SK-N-SH (cell line): ENCODE results near the gene WDR64. TPM values are rescaled to one million over a fixed set of nuclear protein-coding genes. Genes with fewer than 3 reads are reported as not detected.

Experiments
- CTCF ChIA-PET: fragments of 300-600, 350-600 bp; formaldehyde crosslinking; extraction: SDS; loops from one replicate; lab custom pipeline; 2021; lab: Yijun Ruan, JAX
- POLR2A ChIA-PET: fragments of 350-600 bp; sonication (Branson Sonifier 250); formaldehyde crosslinking; extraction: SDS; loops from one replicate; lab custom pipeline; 2020; ENCODE audit warnings: antibody characterized with exemption, inconsistent platforms; lab: Yijun Ruan, JAX
- DNase-seq: peaks from one replicate; pipeline ENCODE4 v3.0.0; 2012
- H2AFZ ChIP-seq: fragments of 200-600 bp; sonication (generic); 2 replicates; pipeline ENCODE4 v1.8.1; 2016; ENCODE audit warnings: antibody characterized with exemption, mild to moderate bottlenecking, low read depth
- H3F3A ChIP-seq: fragments of 200-600 bp; sonication (generic); replicated peaks from 2 replicates; pipeline ENCODE3; 2016; ENCODE audit warnings: antibody characterized with exemption, mild to moderate bottlenecking; ENCODE audit not compliant: insufficient read depth
- H3K27ac ChIP-seq, 2 experiments: fragments of 200-500 bp in 1 of 2; fragments of 200-600 bp in 1 of 2; sonication (Bioruptor generic) in 1 of 2; sonication (generic), shearing (Covaris generic) in 1 of 2; 2 replicates each; pipeline versions ENCODE4 v1.5.1 to v1.6.1; 2014 to 2016; ENCODE audit warnings: low read depth in 2 of 2, inconsistent platforms in 1 of 2, low read length in 1 of 2, mild to moderate bottlenecking in 1 of 2, mixed read lengths in 1 of 2
- H3K27me3 ChIP-seq: fragments of 200-600 bp; sonication (generic), shearing (Covaris generic); 2 replicates; pipeline ENCODE4 v1.6.1; 2016; ENCODE audit warnings: mixed run types; ENCODE audit not compliant: insufficient read depth
- H3K36me3 ChIP-seq, 2 experiments: fragments of 200-500 bp in 1 of 2; fragments of 200-600 bp in 1 of 2; sonication (Bioruptor generic) in 1 of 2; sonication (generic) in 1 of 2; replicated peaks in 1 of 2; 2 replicates each; pipeline versions ENCODE3 to v1.5.1; 2014 to 2016; ENCODE audit warnings: low read length in 1 of 2, mild to moderate bottlenecking in 1 of 2; ENCODE audit not compliant: insufficient read depth in 2 of 2, control insufficient read depth in 1 of 2
- H3K4me1 ChIP-seq, 2 experiments: fragments of 200-500 bp in 1 of 2; fragments of 200-600 bp in 1 of 2; sonication (Bioruptor generic) in 1 of 2; sonication (generic), shearing (Covaris generic) in 1 of 2; 2 replicates each; pipeline versions ENCODE4 v1.5.1 to v1.6.1; 2014 to 2016; ENCODE audit warnings: low read depth in 1 of 2, low read length in 1 of 2, mixed run types in 1 of 2; ENCODE audit not compliant: insufficient read depth in 2 of 2, control insufficient read depth in 1 of 2
- H3K4me2 ChIP-seq: fragments of 200-600 bp; sonication (generic), shearing (Covaris generic); 2 replicates; pipeline ENCODE4 v1.6.1; 2017; ENCODE audit warnings: mixed run types
- H3K4me3 ChIP-seq, 2 experiments: fragments of 200-500 bp in 1 of 2; fragments of 200-600 bp in 1 of 2; sonication (Bioruptor generic) in 1 of 2; sonication (generic), shearing (Covaris generic) in 1 of 2; 2 replicates each; pipeline versions ENCODE4 v1.5.1 to v1.8.1; 2014 to 2016; ENCODE audit warnings: low read depth in 2 of 2, inconsistent platforms in 1 of 2, low read length in 1 of 2, mild to moderate bottlenecking in 1 of 2, mixed read lengths in 1 of 2, moderate library complexity in 1 of 2
- H3K79me2 ChIP-seq: fragments of 200-600 bp; sonication (generic); 2 replicates; pipeline ENCODE4 v1.8.1; 2017; ENCODE audit warnings: mild to moderate bottlenecking; ENCODE audit not compliant: insufficient read depth
- H3K9ac ChIP-seq: fragments of 200-600 bp; sonication (generic); 2 replicates; pipeline ENCODE4 v1.6.1; 2017; ENCODE audit warnings: mixed run types
- H3K9me2 ChIP-seq: fragments of 200-600 bp; sonication (generic); 2 replicates; pipeline ENCODE4 v1.6.1; 2017; ENCODE audit warnings: mixed run types
- H3K9me3 ChIP-seq: fragments of 200-600 bp; sonication (generic); 2 replicates; pipeline ENCODE4 v1.6.1; 2017; ENCODE audit warnings: mixed run types, mild to moderate bottlenecking, moderate library complexity
- H4K20me1 ChIP-seq: fragments of 200-600 bp; sonication (generic); 2 replicates; pipeline ENCODE4 v1.6.1; 2017; ENCODE audit warnings: mild to moderate bottlenecking, mixed run types; ENCODE audit not compliant: insufficient read depth
- CTCF ChIP-seq: fragments of 200-600 bp; sonication (generic); IDR thresholded peaks from 2 replicates; pipeline ENCODE4 v1.6.1; 2017; ENCODE audit warnings: antibody characterized with exemption, mild to moderate bottlenecking, moderate library complexity
- FOXJ3 ChIP-seq: sonication (generic); formaldehyde crosslinking; IDR thresholded peaks from 2 replicates; pipeline ENCODE4 v1.5.1; 2020; ENCODE audit warnings: mild to moderate bottlenecking, missing genetic modification reagents
- FOXM1 ChIP-seq: IDR thresholded peaks from 2 replicates; pipeline ENCODE4 v1.4.0; 2012; ENCODE audit warnings: low read depth, mild to moderate bottlenecking
- IRF3 ChIP-seq: fragments of 150-350 bp; IDR thresholded peaks from 2 replicates; pipeline ENCODE4 v1.6.1; 2016; ENCODE audit warnings: mild to moderate bottlenecking, low read depth, low read length
- JUND ChIP-seq: IDR thresholded peaks from 2 replicates; pipeline ENCODE4 v1.4.0; 2012
- MAX ChIP-seq: IDR thresholded peaks from 2 replicates; pipeline ENCODE4 v1.4.0; 2012; ENCODE audit warnings: low read depth
- MEF2A ChIP-seq: IDR thresholded peaks from 2 replicates; pipeline ENCODE4 v1.4.0; 2012; ENCODE audit warnings: low read depth, borderline replicate concordance
- NRF1 ChIP-seq: IDR thresholded peaks from 2 replicates; pipeline ENCODE4 v1.6.1; 2012; ENCODE audit warnings: low read depth, mild to moderate bottlenecking, low read length
- PBX3 ChIP-seq: IDR thresholded peaks from 2 replicates; pipeline ENCODE4; 2012
- POLR2AphosphoS5 ChIP-seq: IDR thresholded peaks from 2 replicates; pipeline ENCODE4 v1.6.1; 2012; ENCODE audit warnings: low read depth, low read length
- RAD21 ChIP-seq: IDR thresholded peaks from 2 replicates; pipeline ENCODE4 v1.6.1; 2012; ENCODE audit warnings: mild to moderate bottlenecking, low read length
- RCOR1 ChIP-seq: fragments of 150-350 bp; IDR thresholded peaks from 2 replicates; pipeline ENCODE4 v1.6.1; 2017; ENCODE audit warnings: antibody characterized with exemption, low read length
- RXRA ChIP-seq: IDR thresholded peaks from 2 replicates; pipeline ENCODE4 v1.4.0; 2012; ENCODE audit warnings: low read depth, mild to moderate bottlenecking, borderline replicate concordance
- TAF1 ChIP-seq: IDR thresholded peaks from 2 replicates; pipeline ENCODE4 v1.6.1; 2012; ENCODE audit warnings: low read depth, mild to moderate bottlenecking, low read length, moderate library complexity, borderline replicate concordance
- TEAD4 ChIP-seq: IDR thresholded peaks from 2 replicates; pipeline ENCODE4 v1.4.0; 2012; ENCODE audit warnings: mild to moderate bottlenecking, borderline replicate concordance; ENCODE audit not compliant: insufficient read depth
- USF2 ChIP-seq: fragments of 150-350 bp; IDR thresholded peaks from 2 replicates; pipeline ENCODE4 v1.6.1; 2017; ENCODE audit warnings: antibody characterized with exemption, low read length, low read depth, borderline replicate concordance
- YY1 ChIP-seq: IDR thresholded peaks from 2 replicates; pipeline ENCODE4 v1.4.0; 2012; ENCODE audit warnings: low read depth, mild to moderate bottlenecking
- ZBTB33 ChIP-seq: IDR thresholded peaks from 2 replicates; pipeline ENCODE4 v1.4.0; 2012; ENCODE audit warnings: low read depth, borderline replicate concordance
- WGBS: methylation state at CpG from one replicate; pipeline ENCODE4 v1.1.6; 2017; ENCODE audit warnings: low lambda C conversion rate; 5-methylcytosine and 5-hydroxymethylcytosine counted together
- polyA plus RNA-seq, 3 experiments: library from polyadenylated mRNA; depleted of rRNA; stranded (reverse); fragments of >200 nt; gene quantifications; 2 replicates each; pipeline ENCODE4 v1.2.3, GENCODE V29; 2012

The WDR64 gene
- polyA plus RNA-seq, 1 of the 3 experiments (the other 2 are of a cell fraction) = not detected

GRCh38 chr1:241637046-241637590, 15.0 kb upstream of the WDR64 start:
- Histone ChIP-seq H3K79me2 (peaks cover 35% of the 10 kb centered on the region), H3K27me3 (no peaks in the 10 kb centered on the region), H3K36me3 (peaks cover 16 to 31% of the 10 kb centered on the region in 2 experiments), H3K4me2 (peak overlapping the region; percentile 81), H3K4me3 (peak overlapping the region in 1 of 2 experiments; percentile 2; a peak in 1 of 4 replicates), H4K20me1 (no peaks in the 10 kb centered on the region), H3K9ac (no peak overlapping the region), H3K4me1 (peaks cover 11 to 23% of the 10 kb centered on the region in 2 experiments), H3K9me3 (no peaks in the 10 kb centered on the region), H3F3A (no peaks in the 10 kb centered on the region), H3K9me2 (no peaks in the 10 kb centered on the region), H2AFZ (no peak overlapping the region)
- no peak for DNase-seq
- TF ChIP-seq MAX (no peak), JUND (no peak), ZBTB33 (no peak), NRF1 (no peak), PBX3 (no peak), FOXJ3 (CRISPR knock-in tag) (no peak), RCOR1 (no peak), RAD21 (no peak)
- TF ChIP-seq, all 33 proteins: peak for 0
- ChIA-PET CTCF (interaction anchor here (0.6 to 2.4 kb wide), 3 partner anchors 10 to 331 kb away, joined by 3 to 10 read pairs (median 4); no protein-coding TSS in a partner anchor), POLR2A (no interaction called here)
- H3K27ac ChIP-seq = peak overlapping the region in 1 of 2 experiments; percentile 34; a peak in 1 of 4 replicates

- H3K36me3 ChIP-seq = peaks cover 16 to 28% of the 10 kb centered on the region in 2 experiments
- DNase-seq = no peak
- H3K4me1 ChIP-seq = peaks cover 11 to 23% of the 10 kb centered on the region in 2 experiments
- 69% methylated on average over 4 of the region's 4 CpGs for WGBS
- no peaks in the 10 kb centered on the region for H3F3A ChIP-seq
- POLR2A ChIA-PET = no interaction called here
- CTCF ChIA-PET = interaction anchor here (0.6 to 2.4 kb wide), 4 partner anchors 11 to 331 kb away, joined by 3 to 10 read pairs (median 5); no protein-coding TSS in a partner anchor
- H3K9ac ChIP-seq = no peak overlapping the region
- H3K4me2 ChIP-seq = peak overlapping the region; percentile 81
- H2AFZ ChIP-seq = no peak overlapping the region
- H3K4me3 ChIP-seq = peak overlapping the region in 1 of 2 experiments; percentile 2; a peak in 2 of 4 replicates
- TF ChIP-seq FOXM1 (no peak), RXRA (no peak), CTCF (no peak), POLR2AphosphoS5 (no peak), IRF3 (no peak), JUND (no peak), RCOR1 (no peak), MAX (no peak), TAF1 (no peak), MEF2A (no peak), USF2 (no peak), TEAD4 (no peak), YY1 (no peak)
- H4K20me1 ChIP-seq = no peaks in the 10 kb centered on the region
- no peaks in the 10 kb centered on the region for H3K9me3 ChIP-seq
- H3K79me2 ChIP-seq = peaks cover 35% of the 10 kb centered on the region
- H3K27ac ChIP-seq = no peak overlapping the region; a peak in 1 of 4 replicates
- H3K27me3 ChIP-seq = no peaks in the 10 kb centered on the region
- H3K9me2 ChIP-seq = no peaks in the 10 kb centered on the region
Observed at GRCh38 chr1:241637604-241638003, 14.5 kb upstream of the WDR64 start.
